ENCODE results near the gene NPW.

Gene NPW

GRCh38 chr16:2053897-2054296 lies 34.3 kb downstream of the NPW start:
- DNase-seq (ENCODE audit: low read depth), result no peak

DNA sequence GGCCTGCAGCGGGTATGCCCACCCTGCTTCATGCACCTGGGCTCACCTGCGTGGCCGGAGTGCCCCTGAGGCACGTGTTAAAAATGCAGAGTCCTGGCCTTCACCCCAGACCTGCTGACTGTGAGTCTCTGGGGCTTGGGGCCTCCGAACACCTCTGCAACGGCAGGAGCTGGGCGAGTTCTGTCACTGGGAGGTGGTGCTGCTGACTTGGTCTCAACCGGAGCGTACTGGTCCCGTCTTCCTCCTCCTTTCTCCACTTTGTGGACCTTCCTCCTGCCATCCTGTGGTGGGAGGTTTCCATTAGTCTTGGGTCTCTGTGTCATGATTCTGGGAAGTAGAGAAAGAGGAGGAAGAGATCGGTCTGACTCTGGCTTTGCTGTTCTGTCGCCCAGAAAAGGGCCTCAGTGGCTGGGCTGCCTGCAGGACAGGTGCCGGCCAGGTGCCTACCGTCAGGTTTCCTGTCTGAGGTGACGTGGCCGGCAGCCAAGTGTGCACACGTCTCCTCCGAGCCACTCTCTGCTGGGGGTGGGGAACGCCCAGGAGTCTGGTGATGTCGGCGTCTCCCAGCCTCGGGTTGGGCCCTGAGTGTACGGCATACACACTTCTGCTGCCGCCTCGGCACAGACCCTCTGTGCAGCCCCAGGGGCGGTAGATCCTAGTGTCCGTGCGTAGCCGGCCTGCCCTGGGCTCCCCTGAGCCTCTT lies 35.1 kb downstream of the NPW start:
- no peak for DNase-seq (ENCODE audit: low read depth)

DNA sequence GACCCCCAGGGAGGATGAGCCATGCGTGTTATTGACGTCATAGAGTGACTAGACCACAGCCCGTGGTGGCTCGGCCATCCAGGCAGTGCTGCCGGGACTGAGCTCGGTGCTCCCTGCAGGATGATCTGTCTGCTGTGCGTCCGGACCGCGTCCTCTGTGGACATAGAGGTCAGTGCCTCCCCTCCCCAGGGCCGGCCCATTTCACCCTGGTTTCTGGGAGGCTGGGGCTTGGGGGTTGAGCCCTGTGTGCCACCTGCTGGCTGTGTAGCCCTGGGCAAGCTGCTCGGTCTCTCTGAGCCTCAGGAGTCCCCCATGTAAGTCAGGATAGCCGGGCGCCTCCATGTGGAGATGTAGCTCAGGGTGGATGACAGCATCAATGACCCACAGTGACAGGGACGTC lies 36.5 kb downstream of the NPW start:
- DNase-seq (ENCODE audit: low read depth), result no peak

GRCh38 chr16:2056681-2057407 lies 37.3 kb downstream of the NPW start:
- no peak for DNase-seq (ENCODE audit: low read depth)

DNA sequence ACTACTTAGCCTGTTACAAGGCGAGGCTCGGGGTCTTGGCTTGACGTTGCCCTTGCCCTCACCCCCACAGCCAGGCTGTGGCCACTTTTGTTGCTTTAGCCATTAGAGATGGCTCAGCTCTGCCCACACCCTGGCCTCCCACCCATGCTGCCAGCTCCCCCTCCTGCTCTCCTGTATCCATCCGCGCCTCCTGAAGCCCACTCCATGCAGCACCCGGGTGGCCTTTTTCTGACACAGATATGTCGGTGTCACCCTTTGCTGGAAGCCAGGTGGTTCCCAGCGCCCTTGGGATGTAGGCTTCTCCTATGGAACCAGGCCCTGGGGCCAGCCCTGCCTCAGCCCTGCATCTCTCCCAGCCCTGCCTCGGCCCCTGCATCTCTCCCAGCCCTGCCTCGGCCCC lies 37.9 kb downstream of the NPW start:
- DNase-seq (ENCODE audit: low read depth), result no peak

- no peak for DNase-seq (ENCODE audit: low read depth)
Measured at GRCh38 chr16:2058420-2058819, 38.8 kb downstream of the NPW start.

- no peak for DNase-seq (ENCODE audit: low read depth)
Measured at GRCh38 chr16:2058872-2059271, 39.3 kb downstream of the NPW start.

- DNase-seq (ENCODE audit: low read depth), result no peak
Measured at GRCh38 chr16:2060346-2060745, 40.8 kb downstream of the NPW start.

DNA sequence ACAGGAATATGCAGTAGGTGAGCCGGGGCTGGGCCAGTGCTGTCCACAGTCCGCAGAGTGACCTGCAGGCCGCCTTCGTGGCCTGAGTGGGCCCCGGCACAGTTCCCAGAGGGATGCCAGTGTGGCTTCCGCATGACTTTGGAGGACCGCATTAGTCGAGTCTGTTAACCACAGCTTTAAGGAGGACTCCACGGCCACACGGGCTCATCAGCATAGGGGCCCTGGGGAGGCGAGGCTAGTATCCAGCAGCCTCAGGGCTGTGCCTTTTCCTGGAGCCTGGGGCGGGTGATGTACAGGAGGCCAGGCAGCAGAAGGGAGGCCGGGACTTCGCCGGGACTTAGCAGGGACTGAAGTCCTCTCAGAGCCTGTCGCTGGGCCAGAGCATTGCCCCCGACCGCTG lies 41.4 kb downstream of the NPW start:
- no peak for DNase-seq (ENCODE audit: low read depth)

- no peak for DNase-seq (ENCODE audit: low read depth)
Measured at GRCh38 chr16:2061526-2061925, 41.9 kb downstream of the NPW start.

DNA sequence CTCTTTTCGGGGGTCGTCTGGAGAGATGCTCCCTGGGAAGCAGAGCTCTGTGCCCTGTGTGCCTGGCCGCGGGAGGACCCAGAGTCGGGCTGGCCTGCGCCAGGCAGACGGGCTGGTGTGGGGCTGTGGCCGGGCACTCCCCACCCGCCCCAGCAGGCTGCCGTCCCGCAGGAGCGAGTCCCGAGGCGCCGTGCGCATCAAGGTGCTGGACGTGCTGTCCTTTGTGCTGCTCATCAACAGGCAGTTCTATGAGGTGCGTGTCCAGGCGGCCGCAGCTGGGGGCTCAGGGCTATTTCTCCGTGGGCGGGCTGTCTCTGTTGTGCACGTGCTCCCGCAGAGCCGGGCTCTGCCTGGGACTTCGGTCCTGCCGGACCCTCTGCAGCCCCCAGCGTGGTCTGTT lies 43.2 kb downstream of the NPW start:
- DNase-seq (ENCODE audit: low read depth), result no peak

GRCh38 chr16:2063861-2064260 lies 44.3 kb downstream of the NPW start:
- no peak for DNase-seq (ENCODE audit: low read depth)

DNA sequence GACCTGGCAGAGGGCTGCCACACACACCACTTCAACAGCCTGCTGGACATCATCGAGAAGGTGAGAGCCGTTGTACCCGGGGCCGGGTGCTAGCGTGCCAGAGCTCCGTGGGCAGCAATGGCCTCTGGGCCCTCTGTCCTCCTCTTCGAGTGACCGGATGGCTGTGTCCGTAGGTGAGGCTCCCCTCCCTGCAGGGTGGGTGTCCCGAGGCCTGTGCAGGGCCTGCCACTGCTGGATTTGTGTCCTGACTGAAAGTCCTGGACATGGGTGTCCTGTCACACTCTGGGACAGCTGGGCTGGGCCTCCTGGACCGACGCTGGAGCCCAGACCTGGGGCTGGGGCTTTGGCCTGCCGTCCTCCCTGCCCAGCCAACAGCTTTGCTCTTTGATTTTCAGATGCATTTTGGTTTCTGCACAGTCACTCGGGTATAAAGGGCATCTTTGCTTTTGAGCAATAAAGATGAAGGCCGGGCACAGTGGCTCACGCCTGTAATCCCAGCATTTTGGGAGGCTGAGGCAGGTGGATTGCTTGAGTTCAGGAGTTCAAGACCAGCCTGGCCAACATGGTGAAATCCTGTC lies 44.9 kb downstream of the NPW start:
- DNase-seq (ENCODE audit: low read depth), result no peak

DNA sequence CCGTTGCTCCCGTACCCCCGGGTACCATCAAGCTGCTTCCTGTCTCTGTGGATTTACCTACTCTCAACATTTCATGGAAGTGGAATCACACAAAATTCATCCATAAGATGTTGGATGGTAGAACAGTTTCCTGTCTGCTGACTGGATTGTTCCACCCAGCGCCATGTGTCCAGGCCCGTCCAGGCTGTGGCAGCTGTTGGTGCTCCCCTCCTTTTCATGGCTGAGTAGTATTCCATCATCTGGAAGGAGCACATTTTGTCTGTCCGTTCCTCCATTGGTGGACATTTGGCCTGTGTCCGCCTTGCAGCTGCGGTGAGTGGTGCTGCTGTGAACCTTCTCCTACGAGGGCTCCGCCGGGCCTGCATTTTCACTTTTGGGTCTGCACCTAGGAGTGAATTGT lies 46.6 kb downstream of the NPW start:
- no peak for DNase-seq (ENCODE audit: low read depth)

Data from fibroblast of the conjunctiva (primary cell).